Endodermal cell (in vitro differentiated cells): ENCODE measurements around the gene RAB3A. TPM values are rescaled to one million over a fixed set of nuclear protein-coding genes. Genes with fewer than 3 reads are reported as not detected.
A peak's percentile ranks its signal among the peaks of the same experiment; 100 is the strongest.

ENCODE experiments used
- DNase-seq: peaks from one replicate; pipeline ENCODE4 v3.0.0-alpha.2; 2017
- H3K27ac ChIP-seq: 2 replicates; pipeline ENCODE4 v1.5.1; 2013; ENCODE audit warnings: mild to moderate bottlenecking, low read depth, low read length, moderate library complexity
- H3K27me3 ChIP-seq: 2 replicates; pipeline ENCODE4 v1.6.1; 2013; ENCODE audit warnings: mild to moderate bottlenecking, low read length, moderate library complexity; ENCODE audit not compliant: insufficient read depth, control insufficient read depth, poor library complexity, severe bottlenecking
- H3K36me3 ChIP-seq: 2 replicates; pipeline ENCODE4 v1.7.0; 2013; ENCODE audit warnings: mild to moderate bottlenecking, low read length, moderate library complexity; ENCODE audit not compliant: control insufficient read depth, insufficient read depth
- H3K4me1 ChIP-seq: one replicate; pipeline ENCODE4 v1.7.0; 2013; ENCODE audit warnings: low read length; ENCODE audit not compliant: control insufficient read depth, insufficient read depth
- H3K4me3 ChIP-seq: 2 replicates; pipeline ENCODE4 v1.5.1; 2013; ENCODE audit warnings: mild to moderate bottlenecking, low read length, moderate library complexity
- H3K9ac ChIP-seq: 2 replicates; pipeline ENCODE4 v1.6.1; 2013; ENCODE audit warnings: mild to moderate bottlenecking, low read length, moderate library complexity; ENCODE audit not compliant: poor library complexity, severe bottlenecking; ENCODE audit errors: extremely low read depth
- H3K9me3 ChIP-seq: 2 replicates; pipeline ENCODE4 v1.6.1; 2013; ENCODE audit warnings: mild to moderate bottlenecking, low read length, moderate library complexity; ENCODE audit not compliant: control insufficient read depth
- H3K27ac Mint-ChIP-seq: 2 replicates; pipeline ENCODE4 v1.8.0; 2020; ENCODE audit warnings: mixed read lengths
- H3K27me3 Mint-ChIP-seq: 2 replicates; pipeline ENCODE4 v1.8.0; 2021; ENCODE audit warnings: mild to moderate bottlenecking, mixed read lengths; ENCODE audit not compliant: insufficient read depth
- H3K36me3 Mint-ChIP-seq: 2 replicates; pipeline ENCODE4 v1.8.0; 2020; ENCODE audit warnings: low read depth, mixed read lengths
- H3K4me1 Mint-ChIP-seq: 2 replicates; pipeline ENCODE4 v1.8.0; 2020; ENCODE audit warnings: mixed read lengths
- H3K4me3 Mint-ChIP-seq: 2 replicates; pipeline ENCODE4 v1.8.0; 2020; ENCODE audit warnings: mild to moderate bottlenecking, moderate library complexity, mixed read lengths
- H3K9me3 Mint-ChIP-seq: 2 replicates; pipeline ENCODE4 v1.8.0; 2020; ENCODE audit warnings: mild to moderate bottlenecking, mixed read lengths
- WGBS, 2 experiments: methylation state at CpG; one replicate each; pipeline versions ENCODE4 v1.1.5 to v1.1.7; 2013; ENCODE audit warnings: missing lambda C conversion rate in 2 of 2, mixed read lengths in 1 of 2; ENCODE audit not compliant: insufficient coverage in 1 of 2, insufficient read length in 1 of 2; 5-methylcytosine and 5-hydroxymethylcytosine counted together
- total RNA-seq, 2 donors: library from RNA; stranded (reverse); fragmentation: NEBNext Ultra II Directional in 1 of 2; extraction: Animal tissue kit (Norgen Biotek cat#: 25700) in 1 of 2; gene quantifications; 2 replicates in 1 of 2; 3 replicates in 1 of 2; pipeline ENCODE4 v1.2.1, GENCODE V29; 2021
- TF ChIP-seq, protein P1 (sequence below): fragments of 200-600 bp; sonication (generic); conservative IDR thresholded peaks from 2 replicates; pipeline ENCODE4 v1.5.0; 2021; ENCODE audit warnings: antibody characterized with exemption, mild to moderate bottlenecking

The RAB3A gene
- total RNA-seq, 2 donors from 2014 or later = 3.6 to 3.9 TPM

DNA sequence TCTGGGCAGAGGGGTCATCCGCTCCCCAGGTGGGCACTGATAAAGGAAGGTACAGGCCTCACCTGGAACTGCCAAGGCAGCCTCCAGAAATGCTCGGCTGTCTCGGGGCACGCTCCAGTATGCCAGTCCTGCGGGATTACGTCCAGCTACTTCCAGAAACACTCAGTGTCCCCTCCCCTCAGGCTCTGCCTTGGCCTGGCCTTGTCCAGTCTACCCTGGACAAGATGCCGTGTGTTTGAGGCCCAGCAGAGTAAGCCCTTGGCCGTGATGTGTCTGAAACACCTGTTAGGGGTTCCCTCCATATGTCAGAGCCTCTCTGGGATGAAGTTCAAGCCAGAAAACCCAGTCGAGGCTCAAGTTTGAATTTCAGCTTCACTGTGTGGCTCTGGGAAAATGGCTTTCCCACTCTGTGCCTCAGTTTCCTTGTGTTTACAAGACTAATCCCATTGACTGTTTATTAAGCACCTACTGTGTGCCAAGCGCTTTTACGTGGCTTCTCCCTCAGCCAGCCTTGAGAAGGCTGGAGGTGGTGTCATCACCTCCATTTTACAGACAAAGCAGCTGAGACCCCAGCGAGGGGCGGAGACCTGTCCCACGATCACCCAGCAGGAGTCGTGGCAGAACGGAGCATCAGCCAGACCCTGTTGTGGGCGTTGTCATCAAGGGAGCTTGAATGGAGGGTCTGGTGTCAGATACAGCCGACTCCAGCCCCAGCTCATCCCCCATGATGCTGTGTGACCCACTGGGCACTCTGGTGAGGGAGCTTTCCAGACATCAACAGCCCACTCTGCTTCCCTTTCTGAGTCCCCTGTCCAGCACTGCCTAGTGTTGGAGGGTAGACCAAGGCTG, 52.8 kb downstream of the RAB3A start:
- H3K27ac Mint-ChIP-seq = no peak overlapping the region
- WGBS, 2 experiments = 85 to 91% methylated on average over 14 to 18 of the region's 18 CpGs
- no peaks in the 10 kb centered on the region for H3K27me3 Mint-ChIP-seq
- DNase-seq = no peak
- H3K4me3 Mint-ChIP-seq = peak overlapping the region; percentile 79
- H3K4me3 ChIP-seq = no peak overlapping the region
- no peaks in the 10 kb centered on the region for H3K9me3 ChIP-seq
- no peaks in the 10 kb centered on the region for H3K27me3 ChIP-seq
- peaks cover 4% of the 10 kb centered on the region for H3K36me3 ChIP-seq
- H3K36me3 Mint-ChIP-seq = peaks cover 13% of the 10 kb centered on the region
- TF ChIP-seq, protein P1, sequence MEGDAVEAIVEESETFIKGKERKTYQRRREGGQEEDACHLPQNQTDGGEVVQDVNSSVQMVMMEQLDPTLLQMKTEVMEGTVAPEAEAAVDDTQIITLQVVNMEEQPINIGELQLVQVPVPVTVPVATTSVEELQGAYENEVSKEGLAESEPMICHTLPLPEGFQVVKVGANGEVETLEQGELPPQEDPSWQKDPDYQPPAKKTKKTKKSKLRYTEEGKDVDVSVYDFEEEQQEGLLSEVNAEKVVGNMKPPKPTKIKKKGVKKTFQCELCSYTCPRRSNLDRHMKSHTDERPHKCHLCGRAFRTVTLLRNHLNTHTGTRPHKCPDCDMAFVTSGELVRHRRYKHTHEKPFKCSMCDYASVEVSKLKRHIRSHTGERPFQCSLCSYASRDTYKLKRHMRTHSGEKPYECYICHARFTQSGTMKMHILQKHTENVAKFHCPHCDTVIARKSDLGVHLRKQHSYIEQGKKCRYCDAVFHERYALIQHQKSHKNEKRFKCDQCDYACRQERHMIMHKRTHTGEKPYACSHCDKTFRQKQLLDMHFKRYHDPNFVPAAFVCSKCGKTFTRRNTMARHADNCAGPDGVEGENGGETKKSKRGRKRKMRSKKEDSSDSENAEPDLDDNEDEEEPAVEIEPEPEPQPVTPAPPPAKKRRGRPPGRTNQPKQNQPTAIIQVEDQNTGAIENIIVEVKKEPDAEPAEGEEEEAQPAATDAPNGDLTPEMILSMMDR = no peak
- H3K9me3 Mint-ChIP-seq = no peaks in the 10 kb centered on the region
- no peak overlapping the region for H3K27ac ChIP-seq
- H3K9ac ChIP-seq = no peak overlapping the region
- H3K4me1 ChIP-seq = no peaks in the 10 kb centered on the region
- peaks cover 7% of the 10 kb centered on the region for H3K4me1 Mint-ChIP-seq

DNA sequence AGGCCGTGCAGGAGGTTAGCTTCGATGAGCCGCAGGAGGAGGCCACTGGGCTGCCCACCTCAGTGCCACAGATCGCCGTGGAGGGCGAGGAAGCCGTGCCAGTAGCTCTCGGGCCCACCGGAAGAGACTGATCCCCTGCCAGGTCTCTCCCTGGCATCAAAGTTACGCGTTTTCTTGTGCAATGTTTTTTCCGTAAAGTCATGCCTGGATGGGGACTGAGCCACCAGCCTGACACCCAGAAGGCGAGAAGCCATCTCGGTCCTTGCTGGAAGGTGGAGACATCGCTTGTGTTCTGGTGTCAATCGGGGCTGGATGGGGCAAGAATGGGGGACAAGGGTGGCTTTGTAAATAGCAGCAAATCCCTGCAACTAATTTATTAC, 54.3 kb downstream of the RAB3A start:
- H3K4me1 ChIP-seq = no peaks in the 10 kb centered on the region
- peaks cover 4% of the 10 kb centered on the region for H3K36me3 ChIP-seq
- Mint-ChIP-seq H3K9me3 (no peaks in the 10 kb centered on the region), H3K27me3 (no peaks in the 10 kb centered on the region), H3K4me3 (no peak overlapping the region), H3K36me3 (peaks cover 24% of the 10 kb centered on the region), H3K4me1 (peaks cover 7% of the 10 kb centered on the region), H3K27ac (no peak overlapping the region)
- no peaks in the 10 kb centered on the region for H3K27me3 ChIP-seq
- TF ChIP-seq, protein P1 = no peak
- H3K9ac ChIP-seq = no peak overlapping the region
- no peak overlapping the region for H3K4me3 ChIP-seq
- no peak for DNase-seq
- 89 to 98% methylated on average over 15 to 16 of the region's 16 CpGs for WGBS, 2 experiments
- H3K9me3 ChIP-seq = no peaks in the 10 kb centered on the region
- no peak overlapping the region for H3K27ac ChIP-seq

DNA sequence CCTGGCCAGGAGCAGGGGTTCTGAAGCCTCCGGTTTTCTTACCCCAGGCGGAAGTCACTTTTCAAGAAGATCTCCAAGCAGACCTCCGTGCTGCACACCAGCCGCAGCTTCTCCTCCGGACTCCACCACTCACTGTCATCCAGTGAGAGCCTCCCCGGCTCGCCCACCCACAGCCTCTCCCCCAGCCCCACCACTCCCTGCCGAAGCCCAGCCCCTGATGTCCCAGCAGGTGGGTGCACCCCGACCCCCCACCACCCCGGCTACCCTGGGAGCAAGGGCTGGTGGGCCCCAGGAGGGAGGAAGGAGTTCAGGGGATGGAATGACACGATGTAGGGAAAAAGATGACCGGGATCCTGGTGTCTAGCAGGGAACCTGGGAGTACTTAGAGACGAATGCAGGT, 56.4 kb downstream of the RAB3A start:
- TF ChIP-seq, protein P1 = no peak
- Mint-ChIP-seq H3K27me3 (no peaks in the 10 kb centered on the region), H3K4me1 (no peaks in the 10 kb centered on the region), H3K4me3 (no peak overlapping the region), H3K36me3 (peaks cover 34% of the 10 kb centered on the region), H3K27ac (no peak overlapping the region), H3K9me3 (no peaks in the 10 kb centered on the region)
- H3K36me3 ChIP-seq = peaks cover 4% of the 10 kb centered on the region
- H3K27ac ChIP-seq = no peak overlapping the region
- WGBS, 2 experiments = 91 to 95% methylated on average over 8 to 13 of the region's 13 CpGs
- no peak overlapping the region for H3K4me3 ChIP-seq
- H3K9ac ChIP-seq = no peak overlapping the region
- no peaks in the 10 kb centered on the region for H3K27me3 ChIP-seq
- no peaks in the 10 kb centered on the region for H3K9me3 ChIP-seq
- no peak for DNase-seq
- no peaks in the 10 kb centered on the region for H3K4me1 ChIP-seq

Other genes with a start within 250 kb of the RAB3A start
- gene KCNN1, start 236.9 kb downstream of the RAB3A start, total RNA-seq = 1 to 10 TPM; 5.8 to 8.2 TPM
- gene ARRDC2, start 195.9 kb downstream of the RAB3A start, total RNA-seq = 1 to 10 TPM; 6.8 to 7.0 TPM
- gene IL12RB1, start 117.1 kb downstream of the RAB3A start, total RNA-seq = not detected
- gene MAST3, start 106.3 kb downstream of the RAB3A start, total RNA-seq = 10 to 100 TPM; 13.0 to 15.1 TPM
- 10 to 100 TPM; 52.9 to 58.8 TPM for gene PIK3R2, start 50.9 kb downstream of the RAB3A start, total RNA-seq
- gene IFI30, start 30.2 kb downstream of the RAB3A start, total RNA-seq = 10 to 100 TPM; 10.6 to 11.0 TPM
- gene MPV17L2, start 10.8 kb downstream of the RAB3A start, total RNA-seq = 10 to 100 TPM; 20.9 to 21.8 TPM
- 1 to 10 TPM; 1.1 to 2.4 TPM for gene PDE4C, start 22.4 kb upstream of the RAB3A start, total RNA-seq
- 1 to 10 TPM; 2.4 to 3.3 TPM for gene IQCN, start 70.4 kb upstream of the RAB3A start, total RNA-seq
- 100 to 1,000 TPM; 112 to 148 TPM for gene JUND, start 77.6 kb upstream of the RAB3A start, total RNA-seq
- 100 to 1,000 TPM; 252 to 276 TPM for gene LSM4, start 119.0 kb upstream of the RAB3A start, total RNA-seq
- 1 to 10 TPM; 7.7 to 9.0 TPM for gene PGPEP1, start 136.6 kb upstream of the RAB3A start, total RNA-seq
- gene GDF15, start 182.1 kb upstream of the RAB3A start, total RNA-seq = 1 to 10 TPM in 1 of 2 donors, under 1 TPM in 1; 0.90 to 2.2 TPM
- not detected for gene LRRC25, start 193.6 kb upstream of the RAB3A start, total RNA-seq
- gene SSBP4, start 215.4 kb upstream of the RAB3A start, total RNA-seq = 10 to 100 TPM; 35.9 to 43.5 TPM
- gene ISYNA1, start 234.1 kb upstream of the RAB3A start, total RNA-seq = 100 to 1,000 TPM; 156 to 212 TPM